Amniotic stem cell (primary cell): ENCODE measurements around the gene OR2AK2.
"Not testable (repeated sequence)": the region's sequence is repeated elsewhere in the genome, so short reads cannot be mapped to it uniquely, and the experiment has no call there.

Experiments
- DNase-seq: peaks from one replicate; lab custom pipeline; 2025; lab: John Stamatoyannopoulos, UW

Gene OR2AK2

DNA sequence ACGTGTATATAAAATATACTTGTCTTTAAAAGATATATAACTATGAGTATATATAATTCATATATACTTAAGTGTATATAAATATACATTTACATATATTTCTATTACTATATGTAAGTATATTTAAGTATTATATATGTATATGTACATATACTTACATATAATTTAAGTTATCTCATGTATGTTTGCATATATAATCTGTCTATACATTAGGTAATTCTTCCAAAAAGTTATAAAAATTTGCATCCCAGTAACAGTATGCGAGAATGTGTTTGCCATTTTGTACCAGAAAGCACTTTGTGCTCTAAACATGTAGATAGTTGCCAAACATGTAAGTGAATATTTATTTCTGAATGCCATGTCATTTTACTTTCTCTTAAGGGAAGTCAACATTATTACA, at the start of gene OR2AK2:
Gene OR2AK2 (plus strand): TSS at position 301 of the 400 bp plus-strand sequence. CDS start 144 bp downstream, outside the sequence.
- DNase-seq, result no peak

DNA sequence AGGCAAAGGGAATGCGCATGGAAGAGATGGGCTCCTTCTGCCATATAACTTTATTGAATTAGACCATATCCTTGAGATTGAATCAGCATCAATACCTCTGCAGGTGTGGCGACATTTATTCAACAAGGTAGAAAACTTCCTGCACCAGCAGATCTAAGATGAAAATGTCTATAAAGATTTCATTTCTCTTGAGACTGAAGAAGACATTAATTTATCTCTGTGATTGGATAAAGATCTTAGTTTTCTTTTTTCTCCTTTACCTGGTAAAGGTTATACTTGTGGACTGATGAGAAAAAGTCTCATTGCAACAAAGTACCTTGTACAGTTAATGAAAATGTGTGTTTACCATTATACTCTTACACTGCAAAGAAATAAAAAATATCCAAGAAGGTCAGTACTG, 45.1 kb upstream of the OR2AK2 start, which contains the start of gene OR2T8:
Gene OR2T8 (plus strand): TSS at position 301 of the 400 bp plus-strand sequence. CDS start 766 bp downstream, outside the sequence.
- DNase-seq, result no peak

DNA sequence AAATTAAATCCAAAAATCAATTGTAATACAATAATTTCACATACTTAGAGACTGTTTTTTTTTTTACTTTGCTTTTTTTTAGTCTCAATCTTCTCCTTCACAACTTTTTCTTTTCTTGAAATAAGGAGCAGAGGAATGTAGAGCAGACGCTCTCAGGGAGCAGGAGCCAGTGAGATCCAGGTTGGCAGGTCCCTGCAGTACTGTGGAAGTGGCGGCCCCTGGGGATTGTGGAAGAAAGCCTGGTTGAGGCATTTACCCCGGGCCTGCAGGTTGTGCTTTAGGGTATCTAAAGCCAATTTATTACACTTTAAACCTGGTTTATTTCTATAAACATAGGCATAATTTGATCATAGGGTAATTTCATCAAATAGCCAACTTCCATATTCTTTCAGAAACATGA, 41.1 kb upstream of the OR2AK2 start:
- no peak for DNase-seq

- DNase-seq, result no peak
These were observed 40.2 kb upstream of the OR2AK2 start, which contains the start of gene OR2AJ1 for GRCh38 chr1:247924868-247925267. OR2AJ1 (plus strand) TSS chr1:247924889; CDS start chr1:247933769, 8,880 bp downstream.

DNA sequence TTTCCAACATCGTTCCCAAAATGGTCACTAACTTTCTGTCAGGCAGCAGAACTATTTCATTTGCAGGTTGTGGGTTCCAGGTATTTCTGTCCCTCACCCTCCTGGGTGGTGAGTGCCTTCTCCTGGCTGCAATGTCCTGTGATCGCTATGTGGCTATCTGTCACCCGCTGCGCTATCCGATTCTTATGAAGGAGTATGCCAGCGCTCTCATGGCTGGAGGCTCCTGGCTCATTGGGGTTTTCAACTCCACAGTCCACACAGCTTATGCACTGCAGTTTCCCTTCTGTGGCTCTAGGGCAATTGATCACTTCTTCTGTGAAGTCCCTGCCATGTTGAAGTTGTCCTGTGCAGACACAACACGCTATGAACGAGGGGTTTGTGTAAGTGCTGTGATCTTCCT, 31.0 kb upstream of the OR2AK2 start:
- DNase-seq, result no peak

DNA sequence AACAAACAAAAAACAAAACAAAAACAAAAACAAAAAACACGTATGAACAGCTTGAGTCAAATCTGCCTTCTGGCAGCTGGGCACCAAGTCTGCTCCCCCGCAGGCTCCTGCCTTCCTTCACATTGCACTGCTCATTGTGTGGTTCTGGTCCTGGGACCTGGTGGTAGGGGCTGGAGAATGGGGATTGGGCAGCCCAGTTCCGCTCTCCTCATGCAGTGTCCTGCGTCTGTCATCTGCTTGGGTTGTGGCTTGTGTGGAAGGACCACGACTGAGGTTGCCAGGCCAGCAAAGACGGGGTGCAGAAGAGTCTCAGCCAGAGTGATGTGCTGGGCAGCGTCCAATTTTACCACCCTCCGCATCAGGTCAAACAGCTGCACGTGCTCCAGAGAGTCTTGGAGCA, 29.3 kb upstream of the OR2AK2 start:
- no peak for DNase-seq

- no peak for DNase-seq
These were observed 28.6 kb upstream of the OR2AK2 start for GRCh38 chr1:247936415-247936814.

- not testable (repeated sequence) for DNase-seq
These were observed 27.9 kb upstream of the OR2AK2 start for GRCh38 chr1:247936965-247937734.

DNA sequence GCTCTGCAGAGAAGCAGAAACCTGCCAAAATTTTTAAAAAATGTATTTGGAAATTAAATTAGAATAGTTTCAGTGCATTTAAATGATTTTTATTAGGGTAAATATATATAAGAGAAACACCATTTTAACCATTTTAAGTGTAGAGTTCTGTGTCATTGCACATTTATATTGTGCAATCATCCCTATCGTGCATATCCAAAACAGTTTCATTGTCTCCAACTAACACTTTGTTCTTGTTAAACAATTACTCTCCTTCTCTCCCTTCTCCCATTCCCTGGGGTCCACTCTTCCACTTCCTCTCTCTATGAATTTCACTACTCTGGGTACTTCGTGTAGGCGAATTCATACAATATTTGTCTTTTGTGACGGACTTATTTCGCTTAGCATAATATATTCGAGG, 22.4 kb upstream of the OR2AK2 start:
- no peak for DNase-seq

DNA sequence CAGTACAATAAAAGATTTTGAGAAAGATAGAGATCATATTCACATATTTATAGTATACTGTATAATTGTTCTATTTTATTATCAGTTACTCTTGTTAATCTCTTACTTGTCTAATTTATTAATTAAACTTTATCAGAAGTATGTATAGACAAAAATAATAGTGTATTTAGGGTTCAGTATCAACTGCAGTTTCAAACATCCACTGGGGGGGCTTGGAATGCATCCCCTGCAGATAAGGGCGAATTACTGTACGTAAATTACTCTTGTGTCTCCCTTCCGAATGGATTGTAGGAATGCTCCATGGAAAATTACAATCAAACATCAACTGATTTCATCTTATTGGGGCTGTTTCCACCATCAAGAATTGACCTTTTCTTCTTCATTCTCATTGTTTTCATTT, 16.5 kb upstream of the OR2AK2 start, which contains the start of gene OR2L8:
Gene OR2L8 (plus strand): TSS at position 301 of the 400 bp plus-strand sequence. CDS start 0 bp downstream, at position 301.
- no peak for DNase-seq

GRCh38 chr1:247953408-247953807, 11.6 kb upstream of the OR2AK2 start:
- DNase-seq, result no peak

GRCh38 chr1:247961791-247962190, 3.2 kb upstream of the OR2AK2 start:
- DNase-seq, result no peak

DNA sequence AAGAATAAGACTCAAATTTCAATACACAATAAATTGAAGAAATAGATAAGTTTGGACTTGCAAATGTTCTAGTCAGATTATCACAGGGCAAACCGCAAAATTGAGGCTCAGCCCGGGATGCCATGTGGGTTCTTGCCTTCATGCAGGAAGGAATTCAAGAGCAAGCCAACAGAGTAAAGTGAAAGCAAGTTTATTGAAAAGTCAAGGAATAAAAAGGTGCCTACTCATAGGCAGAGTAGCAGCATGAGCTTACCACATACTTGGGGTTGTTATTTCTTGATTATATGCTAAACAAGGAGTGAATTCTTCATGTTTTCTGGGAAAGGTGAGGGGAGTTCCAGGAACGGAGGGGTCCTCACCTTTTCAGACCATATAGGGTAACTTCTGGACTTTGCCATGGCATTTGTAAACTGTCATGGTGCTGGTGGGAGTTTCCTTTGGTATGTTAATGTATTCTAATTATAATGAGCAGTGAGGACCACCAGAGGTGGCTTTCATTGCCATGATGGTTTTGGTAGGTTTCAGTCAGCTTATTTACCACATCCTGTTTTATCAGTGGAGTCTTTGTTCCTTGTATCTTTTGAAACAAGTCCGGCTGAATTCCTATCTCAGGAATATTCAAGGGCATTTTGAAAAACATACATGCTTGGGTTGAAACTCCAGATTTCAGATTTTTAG, 2.0 kb upstream of the OR2AK2 start:
- DNase-seq, result no peak

DNA sequence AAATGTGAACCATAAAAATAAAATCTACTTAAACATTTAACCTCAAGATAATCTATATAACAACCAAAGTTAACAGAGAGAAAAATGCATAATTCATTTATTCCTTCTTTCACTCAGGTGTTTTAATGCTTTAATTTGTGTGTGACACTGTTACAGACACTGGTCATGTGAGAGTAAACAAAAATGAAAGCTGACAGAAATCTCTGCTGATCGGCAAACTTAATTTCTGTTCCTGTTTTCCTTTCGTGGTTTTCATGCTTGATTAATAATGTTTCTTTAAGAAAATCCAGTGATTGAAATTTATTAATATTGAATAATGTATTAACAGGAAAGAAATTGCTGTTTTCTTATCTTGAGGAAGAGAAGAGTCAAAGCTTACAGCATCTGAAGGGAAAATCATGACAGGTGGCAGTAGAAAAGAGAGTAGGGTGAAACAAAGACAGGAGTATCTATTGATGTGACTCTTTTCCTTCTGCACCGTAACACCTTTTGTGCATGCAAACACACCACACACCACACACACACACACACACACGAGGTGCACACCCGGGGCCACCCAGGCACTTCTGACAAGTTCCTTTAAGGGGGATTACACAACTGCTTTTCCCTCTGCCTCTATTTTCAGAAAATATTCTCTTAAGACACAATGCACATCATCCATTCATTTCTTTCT, 1.6 kb downstream of the OR2AK2 start:
- no peak for DNase-seq

- DNase-seq, result no peak
These were observed 28.0 kb downstream of the OR2AK2 start for GRCh38 chr1:247992986-247993385.

DNA sequence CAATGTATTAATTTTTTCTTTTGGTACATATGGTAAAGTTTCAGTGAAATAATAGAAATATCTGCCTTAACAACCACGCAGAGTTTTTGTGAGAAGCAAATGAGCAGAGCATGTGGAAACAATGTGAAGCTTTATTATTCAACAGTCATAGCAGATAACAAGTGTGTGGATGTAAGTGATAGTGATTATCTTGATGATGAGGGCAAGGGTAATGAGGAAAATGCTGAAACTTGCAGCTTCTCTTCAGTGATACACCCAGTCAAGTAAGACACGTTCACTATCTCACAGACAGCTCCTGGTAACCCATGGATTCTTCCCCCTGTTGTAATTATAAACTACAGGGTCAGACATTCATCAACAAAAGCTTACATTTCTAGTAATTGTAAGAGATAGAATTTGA, 33.8 kb downstream of the OR2AK2 start:
- DNase-seq, result no peak

GRCh38 chr1:248000169-248000568, 35.1 kb downstream of the OR2AK2 start:
- DNase-seq, result no peak

DNA sequence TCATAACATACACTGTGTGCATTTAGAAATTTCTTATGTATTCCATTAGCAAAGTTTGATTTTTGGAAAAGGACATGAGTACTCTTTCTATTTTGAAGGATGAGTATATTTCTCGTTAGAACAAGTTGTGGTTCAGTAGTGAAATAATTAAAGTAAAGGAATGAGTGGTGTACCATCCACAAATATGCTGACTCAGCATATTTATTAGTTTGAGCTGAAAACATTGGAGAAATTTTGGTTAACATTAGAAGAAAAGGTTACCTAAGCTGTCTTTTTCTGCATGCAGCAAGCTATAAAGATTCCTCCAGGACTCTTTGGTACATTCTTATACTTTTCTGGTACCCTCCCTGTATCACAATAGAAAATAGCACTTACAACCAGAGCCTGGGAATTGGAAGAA, 42.7 kb downstream of the OR2AK2 start:
- DNase-seq, result no peak

GRCh38 chr1:248009681-248010080, 44.6 kb downstream of the OR2AK2 start:
- no peak for DNase-seq

DNA sequence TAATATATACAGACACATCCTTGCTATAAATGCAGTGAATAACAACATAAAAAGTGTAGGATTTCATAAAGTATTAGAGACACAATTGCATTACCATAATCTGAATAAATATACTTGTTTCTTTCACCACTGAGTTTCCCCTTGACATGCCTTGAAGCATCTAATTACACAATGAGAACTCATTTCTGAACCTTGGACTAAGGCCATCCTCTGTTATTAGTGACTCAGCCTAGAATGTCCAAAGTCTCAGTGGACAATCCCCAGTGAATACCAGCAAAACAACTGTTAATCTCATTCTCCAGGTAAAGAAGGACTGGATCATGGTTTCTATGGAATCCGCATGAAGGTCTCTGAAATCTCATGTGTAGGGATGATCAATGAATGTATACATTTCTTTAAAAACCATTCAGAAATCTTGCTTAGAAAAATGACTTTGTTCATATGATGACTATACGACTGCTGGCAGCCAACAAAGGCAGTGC, 48.2 kb downstream of the OR2AK2 start, which contains the start of gene OR2L5:
Gene OR2L5 (plus strand): TSS at position 432 of the 482 bp plus-strand sequence. CDS start 8,288 bp downstream, outside the sequence.
- DNase-seq, result no peak

GRCh38 chr1:248015803-248016202, 50.8 kb downstream of the OR2AK2 start:
- no peak for DNase-seq
